ENCODE data around the gene SOX1. TPM values are rescaled to one million over a fixed set of nuclear protein-coding genes. Genes with fewer than 3 reads are reported as not detected.

SOX1 gene
- total RNA-seq, 1 donor, result not detected

DNA sequence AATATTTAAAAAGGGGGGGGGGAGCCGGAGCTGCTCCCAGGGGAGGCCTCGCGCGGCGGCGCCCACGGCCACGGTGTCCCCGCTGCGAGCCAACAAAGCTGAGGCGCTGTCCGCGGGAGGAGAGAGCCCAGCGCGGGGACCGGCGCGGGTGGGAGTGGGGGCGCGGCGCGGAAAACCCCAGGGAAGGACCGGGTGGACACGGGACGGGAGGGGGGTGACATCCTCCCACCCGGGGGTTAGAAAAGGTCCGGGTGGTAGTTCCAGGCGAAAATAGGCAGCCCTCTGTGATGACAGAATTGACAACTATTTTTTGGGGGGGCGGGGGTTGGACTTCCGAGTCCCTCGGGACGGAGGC lies 11.1 kb upstream of the SOX1 start:
- Histone ChIP-seq H3K4me1 (ENCODE audit: insufficient read depth, low read length) (no peaks in the 10 kb centered on the region), H3K9me3 (ENCODE audit: low read depth, low read length) (no peaks in the 10 kb centered on the region), H3K27me3 (ENCODE audit: insufficient read depth, low read length) (peaks cover 95% of the 10 kb centered on the region), H3K4me3 (ENCODE audit: low read length) (no peak overlapping the region)

DNA sequence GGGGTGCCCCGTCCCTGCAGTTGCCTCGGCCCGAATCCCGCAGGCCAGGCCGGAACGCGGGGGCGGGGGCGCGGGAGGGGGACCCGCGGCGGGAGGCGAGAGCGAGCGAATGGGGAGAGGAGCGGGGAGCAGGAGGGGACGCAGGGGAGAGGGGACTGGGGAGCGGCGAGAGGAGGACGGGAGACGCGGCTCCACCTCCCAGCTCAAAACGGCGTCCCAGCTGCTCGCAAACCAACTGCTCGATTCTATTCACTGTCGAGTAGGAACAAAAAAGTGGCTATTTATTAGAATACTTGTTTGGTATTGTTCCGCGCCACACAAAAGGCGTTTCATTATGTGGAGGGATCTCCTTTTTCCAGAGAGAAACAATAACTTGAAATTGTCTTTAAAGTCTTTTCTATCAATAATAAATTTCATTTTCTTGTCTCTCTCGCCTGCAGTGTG lies 10.6 kb upstream of the SOX1 start:
- Histone ChIP-seq H3K4me3 (ENCODE audit: low read length) (no peak overlapping the region), H3K4me1 (ENCODE audit: insufficient read depth, low read length) (no peaks in the 10 kb centered on the region), H3K9me3 (ENCODE audit: low read depth, low read length) (no peaks in the 10 kb centered on the region), H3K27me3 (ENCODE audit: insufficient read depth, low read length) (peaks cover 95% of the 10 kb centered on the region)

DNA sequence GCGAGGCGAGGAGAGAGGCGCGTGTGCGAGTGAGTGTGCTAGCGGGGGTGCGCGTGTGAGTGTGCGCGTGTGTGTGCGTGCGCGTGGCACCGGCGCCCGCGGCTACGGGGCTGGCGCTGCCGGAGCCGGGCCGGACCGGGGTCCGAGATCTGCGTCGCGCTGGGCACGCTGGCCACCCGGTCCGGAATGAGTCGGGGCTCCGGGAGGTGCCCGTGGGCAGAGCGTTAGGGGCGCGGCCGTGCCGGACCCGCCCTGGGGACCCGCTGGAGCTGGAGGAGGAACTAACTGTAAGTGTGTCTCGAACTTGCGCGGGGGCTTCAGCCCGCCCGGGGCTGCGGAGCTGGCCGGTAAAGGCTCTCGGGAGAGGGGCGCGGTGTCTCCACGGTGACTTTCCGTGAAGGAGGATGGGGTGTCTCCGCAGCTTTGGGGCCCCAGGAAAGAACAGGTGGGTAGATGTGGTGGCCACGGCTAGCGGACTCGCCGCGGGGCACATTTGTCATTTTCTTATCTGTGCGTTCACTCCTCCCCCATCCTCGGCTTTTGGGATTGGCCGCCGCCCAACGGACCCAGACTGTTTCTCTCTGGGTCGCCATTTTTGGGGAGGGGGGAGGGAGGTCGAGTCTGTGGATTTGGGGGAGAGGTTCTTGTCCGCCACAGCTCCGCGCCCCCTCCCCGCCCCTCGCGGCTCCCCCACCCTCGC lies 10.1 kb upstream of the SOX1 start:
- H3K27me3 ChIP-seq (ENCODE audit: insufficient read depth, low read length), result peaks cover 95% of the 10 kb centered on the region
- no peaks in the 10 kb centered on the region for H3K9me3 ChIP-seq (ENCODE audit: low read depth, low read length)
- H3K4me3 ChIP-seq (ENCODE audit: low read length), result no peak overlapping the region
- H3K4me1 ChIP-seq (ENCODE audit: insufficient read depth, low read length), result no peaks in the 10 kb centered on the region

DNA sequence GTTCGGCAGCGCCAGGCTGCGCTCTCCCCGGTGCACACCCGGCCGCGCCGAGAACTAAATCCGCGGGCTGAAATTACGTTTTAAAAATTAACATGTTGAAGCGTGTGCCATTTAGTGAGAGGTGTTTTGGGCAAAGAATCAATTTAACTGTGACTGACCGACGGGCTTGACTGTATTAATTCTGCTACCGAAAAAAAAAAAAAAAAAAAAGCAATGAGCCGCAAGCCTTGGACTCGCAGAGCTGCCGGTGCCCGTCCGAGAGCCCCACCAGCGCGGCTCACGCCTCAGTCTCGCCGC lies 9.6 kb upstream of the SOX1 start:
- Histone ChIP-seq H3K9me3 (ENCODE audit: low read depth, low read length) (no peaks in the 10 kb centered on the region), H3K27me3 (ENCODE audit: insufficient read depth, low read length) (peaks cover 95% of the 10 kb centered on the region), H3K4me1 (ENCODE audit: insufficient read depth, low read length) (no peaks in the 10 kb centered on the region), H3K4me3 (ENCODE audit: low read length) (no peak overlapping the region)

DNA sequence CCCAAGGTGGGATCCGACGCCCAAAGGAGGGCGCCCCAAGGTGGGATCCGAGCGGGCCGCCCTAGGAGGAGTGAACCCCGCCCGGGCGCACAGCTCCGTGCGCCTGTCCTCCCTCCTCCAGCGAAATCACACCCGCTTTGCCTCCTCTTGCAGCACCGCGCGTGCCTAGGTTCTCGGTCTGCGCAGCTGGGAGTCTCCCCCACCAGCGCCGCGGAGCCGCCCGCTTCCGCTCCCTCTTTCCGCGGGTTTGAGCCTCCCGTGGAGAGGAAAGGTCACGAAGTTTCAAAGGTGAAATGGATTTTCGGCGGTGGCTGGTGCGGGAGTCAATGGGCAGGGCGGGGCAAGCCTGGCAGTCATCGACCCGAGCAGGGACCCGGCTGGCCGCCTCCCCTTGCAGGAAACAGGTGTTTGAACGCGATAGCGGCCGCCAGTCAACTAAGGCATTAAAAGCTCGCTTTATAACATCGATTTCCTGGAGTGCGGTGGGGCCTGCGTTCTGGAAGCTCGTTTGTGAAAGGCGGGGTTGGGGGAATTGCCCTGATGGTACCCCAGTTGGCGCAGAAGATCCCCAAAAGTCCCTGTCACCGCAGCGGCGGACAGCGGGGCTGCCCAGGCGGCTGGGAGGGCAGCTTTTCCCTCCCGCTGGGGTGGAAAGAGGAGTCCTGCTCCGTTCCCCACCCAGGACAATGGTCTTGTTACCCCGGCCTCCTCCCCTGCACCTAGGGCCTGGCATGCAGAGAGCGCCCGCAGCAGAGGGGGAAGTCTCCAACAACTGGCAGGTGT lies 9.0 kb upstream of the SOX1 start:
- no peak overlapping the region for H3K4me3 ChIP-seq (ENCODE audit: low read length)
- H3K27me3 ChIP-seq (ENCODE audit: insufficient read depth, low read length), result peaks cover 93% of the 10 kb centered on the region
- no peaks in the 10 kb centered on the region for H3K4me1 ChIP-seq (ENCODE audit: insufficient read depth, low read length)
- H3K9me3 ChIP-seq (ENCODE audit: low read depth, low read length), result no peaks in the 10 kb centered on the region

DNA sequence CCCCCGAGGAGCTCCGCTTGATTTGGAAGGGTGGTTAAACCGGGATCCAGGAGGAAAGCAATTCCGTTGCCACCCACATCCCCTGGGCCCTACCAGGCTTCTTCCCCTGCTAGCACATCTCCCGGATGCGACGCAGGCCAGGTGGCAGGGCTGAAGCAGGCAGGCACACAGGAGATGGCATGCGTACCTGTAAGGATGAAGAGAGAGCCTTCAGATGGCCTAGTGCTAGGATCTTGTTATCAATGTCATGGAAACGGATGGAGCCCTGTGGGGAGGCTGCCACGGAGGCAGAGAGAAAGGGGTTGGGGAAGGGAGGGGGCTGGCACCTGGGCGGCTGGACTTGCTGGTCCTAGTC lies 8.5 kb upstream of the SOX1 start:
- Histone ChIP-seq H3K9me3 (ENCODE audit: low read depth, low read length) (no peaks in the 10 kb centered on the region), H3K27me3 (ENCODE audit: insufficient read depth, low read length) (peaks cover 92% of the 10 kb centered on the region), H3K4me1 (ENCODE audit: insufficient read depth, low read length) (no peaks in the 10 kb centered on the region), H3K4me3 (ENCODE audit: low read length) (no peak overlapping the region)

DNA sequence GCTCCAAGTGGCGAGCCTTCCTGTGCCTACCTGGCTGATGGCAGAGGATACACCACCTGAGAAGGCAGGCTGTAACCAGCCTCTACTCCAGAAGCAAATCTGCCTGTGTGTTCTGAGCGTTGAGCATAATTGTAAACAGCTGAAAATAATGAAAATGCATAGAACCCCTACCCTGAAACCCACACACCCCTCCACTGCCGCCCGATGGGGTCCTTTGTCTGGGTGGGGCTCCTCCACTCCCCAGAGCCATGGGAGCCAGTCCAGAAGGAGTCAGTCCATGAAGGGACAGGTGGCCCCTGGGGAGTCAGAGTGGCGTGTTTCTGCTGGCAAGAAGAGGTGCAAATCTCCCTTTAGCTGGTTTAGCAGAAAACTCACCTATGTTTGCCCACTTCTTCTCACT lies 8.0 kb upstream of the SOX1 start:
- Histone ChIP-seq H3K4me1 (ENCODE audit: insufficient read depth, low read length) (no peaks in the 10 kb centered on the region), H3K4me3 (ENCODE audit: low read length) (no peak overlapping the region), H3K27me3 (ENCODE audit: insufficient read depth, low read length) (peaks cover 92% of the 10 kb centered on the region), H3K9me3 (ENCODE audit: low read depth, low read length) (no peaks in the 10 kb centered on the region)

DNA sequence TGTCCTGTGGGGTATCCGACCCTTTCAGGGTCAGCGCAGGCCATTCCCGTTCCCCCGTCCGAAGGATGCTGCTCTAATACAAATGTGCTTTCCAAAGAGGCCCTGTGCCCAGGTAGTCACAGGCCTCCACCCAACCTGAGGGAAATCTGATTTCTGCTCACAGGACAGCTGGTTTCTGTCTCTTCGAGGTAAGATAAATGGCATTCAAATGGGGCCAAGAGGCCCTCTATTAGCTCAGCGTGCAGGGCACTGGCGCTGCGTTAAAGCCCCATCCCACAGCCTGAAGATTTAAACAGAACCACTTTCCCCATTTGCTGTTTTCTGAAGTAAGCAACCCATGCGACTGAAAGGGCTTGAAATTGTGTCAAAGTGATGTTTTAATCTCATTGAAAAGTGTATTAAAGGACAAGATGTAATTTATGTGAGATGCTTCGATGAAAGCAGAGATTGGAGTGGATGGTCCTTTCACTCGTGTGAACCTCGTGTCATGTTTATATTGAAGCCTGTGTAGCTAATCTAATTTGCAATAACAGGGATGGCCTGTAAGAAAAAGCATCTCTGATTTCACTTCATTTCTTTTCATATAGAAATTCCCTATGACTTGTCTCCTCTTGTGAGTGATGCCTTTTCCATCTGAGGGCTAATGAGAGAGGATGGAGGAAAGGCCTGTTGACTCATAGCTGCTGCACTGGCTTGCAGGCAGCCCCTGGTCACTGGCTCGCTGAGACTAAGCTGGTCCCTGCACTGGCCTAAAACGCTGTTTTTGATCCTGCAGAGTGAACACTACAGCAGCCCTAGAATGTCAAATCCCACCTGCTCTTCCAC lies 7.3 kb upstream of the SOX1 start:
- H3K4me1 ChIP-seq (ENCODE audit: insufficient read depth, low read length), result no peaks in the 10 kb centered on the region
- H3K4me3 ChIP-seq (ENCODE audit: low read length), result no peak overlapping the region
- peaks cover 92% of the 10 kb centered on the region for H3K27me3 ChIP-seq (ENCODE audit: insufficient read depth, low read length)
- no peaks in the 10 kb centered on the region for H3K9me3 ChIP-seq (ENCODE audit: low read depth, low read length)

DNA sequence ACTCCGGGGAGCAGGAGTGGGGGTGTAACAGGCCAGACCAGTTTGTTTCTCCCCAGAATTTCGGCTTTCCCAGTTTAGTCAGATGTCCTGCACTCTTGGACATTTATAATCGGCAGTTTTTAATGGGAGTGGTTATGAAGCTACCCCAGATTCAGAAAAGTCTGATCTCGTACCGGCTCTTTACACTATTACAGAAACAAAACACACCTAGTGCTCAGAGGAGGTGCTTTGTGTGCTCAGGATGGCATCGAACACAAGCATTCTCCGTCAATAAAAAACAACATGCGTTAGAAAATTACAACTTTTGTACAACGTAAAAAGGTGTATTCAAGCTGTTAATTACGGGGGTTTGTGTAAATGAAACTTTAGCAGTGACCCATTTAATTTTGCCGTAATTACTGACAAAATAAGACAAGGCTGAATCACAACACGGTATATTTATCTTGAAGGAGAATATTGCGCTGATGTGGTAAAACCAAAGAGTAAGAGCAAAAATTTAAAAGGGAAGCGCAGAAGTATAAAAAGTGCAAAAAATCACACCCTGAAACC lies 6.6 kb upstream of the SOX1 start:
- H3K4me3 ChIP-seq (ENCODE audit: low read length), result no peak overlapping the region
- no peaks in the 10 kb centered on the region for H3K9me3 ChIP-seq (ENCODE audit: low read depth, low read length)
- H3K27me3 ChIP-seq (ENCODE audit: insufficient read depth, low read length), result peaks cover 92% of the 10 kb centered on the region
- H3K4me1 ChIP-seq (ENCODE audit: insufficient read depth, low read length), result no peaks in the 10 kb centered on the region

DNA sequence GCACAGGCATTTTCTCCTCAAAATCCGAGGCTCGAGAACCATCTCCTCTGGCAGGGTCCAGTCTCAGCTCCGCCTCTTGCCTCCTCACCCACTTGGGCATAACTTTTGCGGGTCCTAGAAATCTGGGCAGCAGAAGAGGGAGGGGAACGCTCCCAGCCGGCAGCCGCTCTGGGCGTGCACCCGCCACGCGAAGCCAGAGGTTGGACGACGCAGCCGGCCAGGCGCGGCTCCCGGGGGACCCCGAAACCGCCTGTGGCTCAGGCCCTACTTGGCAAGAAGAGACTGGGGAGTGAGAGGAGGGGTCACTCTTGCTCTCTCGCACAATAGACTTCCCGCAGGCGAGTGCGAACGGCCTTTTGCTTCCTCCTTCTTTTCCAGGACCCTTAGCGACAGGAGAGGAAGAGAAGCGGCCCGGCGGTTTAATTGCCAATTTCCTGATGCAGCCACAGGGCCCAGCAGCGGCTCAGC lies 6.0 kb upstream of the SOX1 start:
- Histone ChIP-seq H3K27me3 (ENCODE audit: insufficient read depth, low read length) (peaks cover 92% of the 10 kb centered on the region), H3K4me1 (ENCODE audit: insufficient read depth, low read length) (no peaks in the 10 kb centered on the region), H3K9me3 (ENCODE audit: low read depth, low read length) (no peaks in the 10 kb centered on the region), H3K4me3 (ENCODE audit: low read length) (no peak overlapping the region)

DNA sequence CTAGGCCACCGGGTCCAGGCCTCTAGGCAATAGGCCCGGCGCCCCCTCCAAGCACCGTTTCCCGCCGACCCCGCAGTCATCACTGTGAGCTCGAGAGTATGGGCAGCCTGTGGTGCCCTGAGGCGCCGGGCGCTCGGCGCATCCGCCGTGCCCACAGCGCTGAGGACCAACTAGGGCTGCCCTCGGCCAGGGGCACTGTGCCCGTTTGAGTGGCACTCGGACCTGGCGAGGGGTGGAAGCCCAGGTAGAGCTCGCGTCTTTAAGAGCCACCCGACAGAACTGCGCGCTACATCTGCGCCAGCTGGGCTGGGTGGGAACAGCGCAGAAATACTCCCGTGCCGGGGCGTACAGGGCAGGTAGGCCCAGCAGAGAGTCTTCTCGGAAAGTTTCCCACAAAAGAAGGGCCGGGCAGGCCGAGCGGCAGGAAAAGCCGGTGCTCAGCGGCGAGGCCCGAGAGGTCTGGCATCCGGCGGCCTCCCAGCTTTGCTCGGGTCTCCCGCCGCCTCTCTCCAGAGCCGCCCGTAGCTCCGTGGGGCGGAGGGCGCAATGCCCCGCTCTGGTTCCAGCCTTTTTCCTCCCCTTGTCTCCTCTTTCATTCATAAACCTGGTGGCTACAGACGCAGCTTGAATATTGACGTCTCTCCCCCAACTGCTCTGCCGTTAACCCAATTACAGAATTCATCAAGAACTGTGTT lies 5.4 kb upstream of the SOX1 start:
- no peak overlapping the region for H3K4me3 ChIP-seq (ENCODE audit: low read length)
- no peaks in the 10 kb centered on the region for H3K4me1 ChIP-seq (ENCODE audit: insufficient read depth, low read length)
- H3K9me3 ChIP-seq (ENCODE audit: low read depth, low read length), result no peaks in the 10 kb centered on the region
- peaks cover 93% of the 10 kb centered on the region for H3K27me3 ChIP-seq (ENCODE audit: insufficient read depth, low read length)

DNA sequence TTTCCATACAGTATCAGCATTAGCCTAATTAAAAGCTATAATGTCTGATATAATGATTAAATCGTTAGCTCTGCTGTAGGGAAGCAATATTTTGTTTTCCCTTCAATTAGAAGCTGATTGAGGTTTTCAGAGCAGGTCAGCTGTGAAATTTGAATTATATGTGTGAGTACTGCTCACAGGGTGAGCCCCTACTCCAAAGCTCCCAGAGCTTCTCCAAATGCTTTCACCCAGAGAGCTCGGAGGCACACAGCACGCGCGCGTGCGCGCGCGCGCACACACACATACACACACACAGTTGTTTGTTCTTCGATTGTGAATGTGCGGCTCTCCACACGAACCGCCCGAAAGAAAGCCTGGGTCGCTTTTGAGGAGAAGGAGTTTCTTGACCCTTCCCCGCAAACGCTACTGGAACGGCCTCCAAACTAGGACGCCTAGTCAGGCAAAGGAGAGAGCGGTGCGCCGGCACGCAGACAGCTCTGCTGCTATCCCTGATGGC lies 4.8 kb upstream of the SOX1 start:
- H3K9me3 ChIP-seq (ENCODE audit: low read depth, low read length), result no peaks in the 10 kb centered on the region
- H3K4me3 ChIP-seq (ENCODE audit: low read length), result no peak overlapping the region
- no peaks in the 10 kb centered on the region for H3K4me1 ChIP-seq (ENCODE audit: insufficient read depth, low read length)
- H3K27me3 ChIP-seq (ENCODE audit: insufficient read depth, low read length), result peaks cover 87% of the 10 kb centered on the region

DNA sequence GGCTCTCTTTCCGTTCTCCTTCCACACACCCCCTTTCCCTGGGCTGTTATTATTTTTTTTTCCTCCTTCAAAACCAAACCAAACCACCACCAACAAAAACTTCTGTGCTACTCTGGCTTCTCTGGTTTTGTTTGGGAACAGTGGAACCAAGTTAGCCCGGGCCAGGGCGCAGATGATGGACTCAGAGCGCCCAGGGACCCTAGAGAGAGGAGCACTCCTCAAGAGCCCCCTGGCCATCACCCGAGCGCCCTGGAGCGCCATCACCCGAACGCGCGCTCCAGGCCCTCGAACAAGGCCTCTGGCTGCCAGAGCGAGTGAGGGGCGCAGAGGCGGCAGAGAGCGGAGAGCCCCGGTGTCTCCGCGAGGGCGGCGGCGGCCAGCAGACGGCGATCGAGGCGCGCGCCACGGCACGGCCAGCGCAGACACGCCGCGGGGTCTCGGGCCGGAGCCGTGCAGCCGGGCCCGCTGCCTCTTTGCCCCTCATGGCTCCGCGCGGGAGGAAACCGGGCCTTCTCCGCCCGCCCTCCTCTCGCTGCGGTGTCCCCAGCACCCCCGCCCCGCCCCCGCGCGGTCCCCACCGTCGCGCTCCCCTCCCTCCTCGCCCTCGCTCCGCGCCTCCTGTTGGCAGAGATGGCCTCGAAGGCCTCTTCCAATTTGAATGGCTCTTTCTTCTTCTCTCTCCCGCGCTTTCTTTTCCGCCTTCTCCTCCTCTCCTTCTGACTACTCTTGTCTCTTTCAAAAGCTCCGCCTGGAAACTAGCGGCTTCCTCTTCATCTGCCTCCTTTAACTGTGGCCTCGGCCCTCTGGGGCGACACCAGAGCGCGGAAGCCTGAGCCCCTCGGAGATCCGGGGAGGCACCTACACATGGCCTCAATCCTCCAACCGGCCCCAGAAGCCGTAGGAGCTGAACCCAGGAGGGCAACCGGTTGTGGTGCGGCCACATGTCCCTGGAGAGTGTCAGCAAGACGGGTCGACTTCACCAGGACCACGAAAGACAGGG lies 4.1 kb upstream of the SOX1 start:
- Histone ChIP-seq H3K9me3 (ENCODE audit: low read depth, low read length) (no peaks in the 10 kb centered on the region), H3K4me1 (ENCODE audit: insufficient read depth, low read length) (no peaks in the 10 kb centered on the region), H3K4me3 (ENCODE audit: low read length) (no peak overlapping the region), H3K27me3 (ENCODE audit: insufficient read depth, low read length) (peaks cover 82% of the 10 kb centered on the region)

DNA sequence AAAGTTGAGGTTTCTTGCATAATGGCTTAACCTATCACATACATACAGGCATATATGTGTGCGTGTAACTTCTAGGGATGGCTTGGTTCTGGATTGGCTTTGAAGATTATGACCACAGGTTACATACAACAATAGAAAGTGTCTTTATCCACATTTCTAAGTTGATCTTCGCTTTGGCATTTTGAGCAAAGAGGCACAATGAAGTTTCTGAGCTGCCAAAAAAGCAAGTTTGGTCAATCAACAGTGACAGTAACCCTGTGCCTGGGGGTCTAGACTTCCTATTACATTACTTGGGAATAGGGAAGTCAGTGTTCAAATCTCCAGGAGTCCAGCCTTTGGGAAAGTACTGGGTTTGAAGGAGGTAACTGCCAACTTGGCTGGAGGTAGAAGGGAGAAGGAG lies 3.1 kb upstream of the SOX1 start:
- Histone ChIP-seq H3K9me3 (ENCODE audit: low read depth, low read length) (no peaks in the 10 kb centered on the region), H3K4me3 (ENCODE audit: low read length) (no peak overlapping the region), H3K27me3 (ENCODE audit: insufficient read depth, low read length) (peaks cover 73% of the 10 kb centered on the region)

More for the DNA sequence above, 3.1 kb upstream of the SOX1 start:
- H3K4me1 ChIP-seq (ENCODE audit: insufficient read depth, low read length), result no peaks in the 10 kb centered on the region
